A549 (cell line): Measurements from ENCODE around the gene MAP3K2.

Experiments used
- CEBPB ChIP-seq, 2 experiments: fragments of >200 bp in 1 of 2; sonication (Bioruptor Twin) in 1 of 2; formaldehyde crosslinking in 1 of 2; IDR thresholded peaks; 2 replicates each; pipeline ENCODE4 v1.6.1; 2012 to 2016
- FOSB ChIP-seq: fragments of 250-450 bp; sonication (Bioruptor Pico); IDR thresholded peaks from 2 replicates; pipeline ENCODE4 v1.5.0; 2020; ENCODE audit warnings: mild to moderate bottlenecking, moderate library complexity
- MYC ChIP-seq: IDR thresholded peaks from 2 replicates; pipeline ENCODE4 v1.6.1; 2012; ENCODE audit warnings: mild to moderate bottlenecking, inconsistent platforms, low read length, improper control_type of control experiment, borderline replicate concordance
- RAD21 ChIP-seq, 2 experiments: fragments of >200 bp in 1 of 2; sonication (Bioruptor Twin) in 1 of 2; formaldehyde crosslinking in 1 of 2; IDR thresholded peaks in 1 of 2; conservative IDR thresholded peaks in 1 of 2; 2 replicates in 1 of 2; 3 replicates in 1 of 2; pipeline ENCODE4 v1.6.1; 2012 to 2018; ENCODE audit warnings: inconsistent platforms in 1 of 2
- SREBF2 ChIP-seq: fragments of 450-650 bp; IDR thresholded peaks from 2 replicates; pipeline ENCODE4 v1.6.1; 2014; ENCODE audit warnings: mild to moderate bottlenecking, moderate library complexity

DNA sequence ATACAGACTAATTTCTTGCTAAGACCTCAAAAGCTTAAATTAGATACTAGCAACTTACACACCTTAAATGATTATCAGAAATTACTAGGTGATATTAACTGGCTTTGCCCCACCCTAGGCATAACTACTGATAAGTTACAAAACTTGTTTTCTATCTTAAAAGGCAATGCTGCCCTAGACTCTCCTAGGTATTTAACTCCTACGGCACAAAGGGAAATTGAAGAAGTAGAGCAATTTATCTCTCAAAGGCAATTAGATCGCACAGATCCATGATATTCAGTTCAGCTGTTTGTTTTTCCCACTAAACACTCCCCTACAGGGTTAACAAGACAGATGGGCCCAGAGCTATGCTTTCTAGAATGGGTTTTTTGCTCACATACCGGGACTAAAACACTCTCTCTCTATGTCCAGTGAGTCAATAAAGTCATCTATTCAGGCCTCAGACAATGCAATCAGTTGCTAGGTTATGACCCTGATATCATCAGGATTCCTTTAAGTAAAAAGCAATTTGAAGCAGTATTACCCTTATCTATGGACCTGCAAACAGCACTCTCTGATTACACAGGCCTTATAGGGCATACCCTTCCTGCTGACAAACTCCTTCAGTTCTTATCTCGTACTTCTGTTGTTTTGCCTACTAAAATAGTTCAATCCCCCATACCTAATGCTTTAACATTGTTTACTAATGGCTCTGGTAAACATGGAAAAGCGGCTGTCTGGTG, 14.3 kb downstream of the MAP3K2 start:
- TF ChIP-seq CEBPB (IDR thresholded peaks at IDR 0.05) (no peak), MYC (no peak), RAD21 (conservative IDR thresholded peaks at IDR 0.05 in 1 of 2, IDR thresholded peaks at IDR 0.05 in 1 of 2) (no peak), FOSB (CRISPR knock-in tag) (no peak), SREBF2 (no peak)
